GM12872 (cell line): ENCODE results near the gene MEGF8.
A peak's percentile ranks its signal among the peaks of the same experiment; 100 is the strongest.

Experiments
- TF ChIP-seq, protein P1 (sequence below): IDR thresholded peaks from 3 replicates; pipeline ENCODE4 v1.5.1; 2011; ENCODE audit warnings: low read depth, mild to moderate bottlenecking, low read length, moderate library complexity; ENCODE audit not compliant: insufficient read depth

Gene MEGF8

DNA sequence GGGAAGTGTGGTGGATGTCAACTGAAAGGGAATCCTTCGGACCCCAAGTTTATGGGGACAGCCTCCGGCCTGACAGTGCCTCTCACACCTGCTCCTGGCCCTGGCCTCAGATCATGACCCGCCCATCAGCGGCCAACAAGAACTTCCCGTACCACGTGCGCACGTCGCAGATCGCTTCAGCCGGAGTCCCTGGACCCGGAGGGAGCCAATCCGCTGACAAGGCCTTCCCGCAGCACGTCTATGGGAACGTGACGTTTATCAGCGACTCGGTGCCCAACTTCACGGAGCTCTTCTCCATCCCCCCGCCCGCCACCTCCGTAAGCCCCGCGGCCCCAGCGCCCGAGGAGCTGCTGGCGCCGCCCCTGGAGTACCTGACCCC lies 2.0 kb upstream of the MEGF8 start:
- TF ChIP-seq, protein P1, sequence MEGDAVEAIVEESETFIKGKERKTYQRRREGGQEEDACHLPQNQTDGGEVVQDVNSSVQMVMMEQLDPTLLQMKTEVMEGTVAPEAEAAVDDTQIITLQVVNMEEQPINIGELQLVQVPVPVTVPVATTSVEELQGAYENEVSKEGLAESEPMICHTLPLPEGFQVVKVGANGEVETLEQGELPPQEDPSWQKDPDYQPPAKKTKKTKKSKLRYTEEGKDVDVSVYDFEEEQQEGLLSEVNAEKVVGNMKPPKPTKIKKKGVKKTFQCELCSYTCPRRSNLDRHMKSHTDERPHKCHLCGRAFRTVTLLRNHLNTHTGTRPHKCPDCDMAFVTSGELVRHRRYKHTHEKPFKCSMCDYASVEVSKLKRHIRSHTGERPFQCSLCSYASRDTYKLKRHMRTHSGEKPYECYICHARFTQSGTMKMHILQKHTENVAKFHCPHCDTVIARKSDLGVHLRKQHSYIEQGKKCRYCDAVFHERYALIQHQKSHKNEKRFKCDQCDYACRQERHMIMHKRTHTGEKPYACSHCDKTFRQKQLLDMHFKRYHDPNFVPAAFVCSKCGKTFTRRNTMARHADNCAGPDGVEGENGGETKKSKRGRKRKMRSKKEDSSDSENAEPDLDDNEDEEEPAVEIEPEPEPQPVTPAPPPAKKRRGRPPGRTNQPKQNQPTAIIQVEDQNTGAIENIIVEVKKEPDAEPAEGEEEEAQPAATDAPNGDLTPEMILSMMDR: no peak

DNA sequence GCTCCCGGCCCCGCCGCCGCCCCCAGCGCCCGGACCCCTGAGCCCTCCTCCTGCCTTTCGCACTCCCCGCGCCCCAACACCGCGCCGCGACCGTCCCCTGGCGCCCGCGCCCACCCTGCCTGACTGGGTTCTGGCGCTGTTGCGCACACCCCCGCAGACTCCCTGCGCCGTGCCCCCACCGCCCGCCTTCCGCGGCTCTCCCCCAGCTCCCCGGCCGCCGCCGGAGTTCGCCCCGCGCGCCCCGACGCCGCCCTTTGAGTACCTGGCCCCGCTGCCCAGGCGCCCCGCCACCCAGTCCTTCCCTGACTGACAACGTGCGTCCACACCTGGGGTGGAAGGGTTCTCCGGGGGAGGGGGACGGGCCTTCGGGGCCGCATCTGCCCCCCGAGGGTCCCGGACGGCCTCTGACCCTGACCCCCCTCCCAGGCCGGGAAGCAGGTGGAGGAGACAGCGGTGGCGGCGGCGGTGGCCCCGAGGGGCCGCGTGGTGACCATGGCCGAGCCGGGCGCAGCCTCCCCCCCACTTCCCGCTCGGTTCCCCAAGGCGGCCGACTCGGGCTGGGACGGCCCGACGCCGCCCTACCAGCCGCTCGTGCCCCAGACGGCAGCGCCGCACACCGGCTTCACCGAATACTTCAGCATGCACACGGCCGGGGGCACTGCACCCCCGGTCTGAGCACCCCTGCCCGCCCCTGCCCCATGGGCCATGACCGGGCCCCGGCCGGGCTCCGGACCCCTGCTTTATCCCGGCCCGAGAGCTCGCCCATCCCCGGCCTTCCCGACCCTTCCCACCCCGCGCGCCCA lies 1.4 kb upstream of the MEGF8 start:
- TF ChIP-seq, protein P1: peak; percentile 31; the same call in 1 of the 3 replicates

GRCh38 chr19:42324655-42325307 lies 654 bp upstream of the MEGF8 start:
- TF ChIP-seq, protein P1: no peak

DNA sequence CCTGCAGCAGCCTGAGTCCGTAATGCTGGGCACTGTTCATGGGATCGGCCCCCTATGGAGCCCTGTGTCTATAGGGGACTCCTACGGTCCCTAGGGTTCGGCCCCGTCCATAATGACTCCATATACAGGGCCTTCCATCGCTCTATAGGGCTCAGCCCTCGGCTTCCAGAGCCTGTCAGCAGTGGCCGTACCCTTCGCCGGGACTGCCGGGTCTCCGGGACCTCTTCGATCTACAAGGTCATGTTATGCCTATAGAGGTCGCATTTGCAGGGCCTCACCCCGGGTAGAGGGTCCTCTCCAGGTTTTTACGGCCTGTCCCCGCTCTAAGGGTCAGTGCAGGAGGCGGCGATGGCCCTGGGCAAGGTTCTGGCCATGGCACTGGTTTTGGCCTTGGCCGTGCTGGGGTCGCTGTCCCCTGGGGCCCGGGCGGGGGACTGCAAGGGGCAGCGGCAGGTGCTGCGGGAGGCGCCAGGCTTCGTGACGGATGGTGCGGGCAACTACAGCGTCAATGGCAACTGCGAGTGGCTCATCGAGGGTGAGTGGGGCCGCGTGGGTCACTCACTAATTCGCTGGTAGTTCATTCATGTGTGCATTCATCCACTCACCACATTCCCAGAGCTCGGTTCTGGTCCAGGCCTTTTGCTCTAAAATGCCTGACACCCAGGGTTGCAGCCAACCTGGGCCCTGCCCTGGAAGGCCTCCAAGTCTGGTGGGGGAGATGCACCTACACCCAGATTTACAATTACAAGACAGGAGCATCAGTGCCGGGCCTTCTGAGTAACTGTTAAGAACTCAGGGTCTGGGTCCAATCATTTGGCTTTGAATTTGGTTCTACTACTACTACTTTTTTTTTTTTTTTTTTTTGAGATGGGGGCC lies 699 bp downstream of the MEGF8 start:
- TF ChIP-seq, protein P1: peak; percentile 48

DNA sequence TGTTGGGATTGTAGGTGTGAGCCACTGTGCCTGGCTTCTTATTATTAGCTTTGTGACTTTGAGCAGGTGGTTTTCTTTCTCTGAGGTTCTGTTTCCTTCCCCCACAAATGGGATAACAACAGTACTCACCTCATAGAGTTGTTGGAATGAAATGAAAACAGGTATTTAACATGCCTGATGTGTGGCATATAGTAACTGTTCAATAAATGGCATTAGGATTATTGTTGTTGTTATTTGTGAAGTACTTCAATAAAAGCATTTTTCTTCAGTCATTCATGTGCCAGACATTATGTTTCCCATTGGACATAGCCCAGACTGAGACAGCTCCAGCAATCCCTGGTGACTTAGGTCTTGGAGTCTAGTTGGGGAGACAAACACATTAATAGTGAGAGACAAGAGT lies 1.5 kb downstream of the MEGF8 start:
- TF ChIP-seq, protein P1: no peak

DNA sequence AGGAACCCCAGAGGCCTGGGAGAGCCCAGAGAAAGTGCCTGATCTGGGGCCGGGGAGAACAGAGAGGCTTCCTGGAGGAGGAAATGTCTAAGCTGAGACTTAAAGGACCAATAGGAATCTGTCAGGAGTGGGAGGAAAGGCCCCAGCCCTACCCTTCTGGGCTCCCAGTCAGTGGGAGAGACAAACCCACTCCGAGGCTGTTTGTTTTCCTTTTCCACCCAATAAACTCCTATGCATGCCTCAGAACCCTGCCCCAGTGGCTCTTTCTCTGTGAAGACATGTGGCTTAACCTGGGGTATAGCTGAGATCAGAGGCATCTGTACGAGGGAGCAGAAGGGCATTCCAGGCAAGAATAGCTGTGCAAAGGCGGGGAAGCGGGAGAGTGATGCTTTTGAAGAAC lies 1.9 kb downstream of the MEGF8 start:
- TF ChIP-seq, protein P1: no peak

DNA sequence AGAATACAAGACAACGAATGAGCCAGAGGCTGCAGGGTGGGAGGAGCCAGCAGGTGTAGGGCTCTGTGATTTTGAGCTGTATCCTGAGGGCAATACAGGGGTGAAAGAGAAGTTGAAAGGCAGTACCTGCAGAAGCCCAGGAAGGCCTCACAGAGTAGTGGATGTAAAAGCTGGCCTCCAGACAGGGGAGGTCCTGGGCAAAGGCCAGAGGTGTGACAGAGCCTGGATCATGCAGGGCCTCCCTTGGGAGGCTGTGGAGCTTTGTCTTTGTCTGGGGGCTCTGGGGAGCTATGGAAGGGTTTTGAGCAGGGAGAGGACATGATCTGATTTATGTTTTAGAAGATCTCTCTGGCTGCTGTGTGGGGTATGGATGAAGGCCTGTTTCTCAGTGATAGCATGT lies 2.7 kb downstream of the MEGF8 start:
- TF ChIP-seq, protein P1: no peak
